ENCODE measurements around the gene ALKBH4.
"Not testable (repeated sequence)": the region's sequence is repeated elsewhere in the genome, so short reads cannot be mapped to it uniquely, and the experiment has no call there.

The ALKBH4 gene

GRCh38 chr7:102481962-102482361 lies 17.3 kb upstream of the ALKBH4 start:
- H3K4me3 ChIP-seq (ENCODE audit: control insufficient read depth, low read depth, low read length); DNase-seq (ENCODE audit: low read depth): not testable (repeated sequence)

GRCh38 chr7:102479982-102480637 lies 15.4 kb upstream of the ALKBH4 start:
- not testable (repeated sequence) for H3K4me3 ChIP-seq (ENCODE audit: control insufficient read depth, low read depth, low read length); DNase-seq (ENCODE audit: low read depth)
- peak; percentile 39 for TF ChIP-seq CTCF (IDR thresholded peaks at IDR 0.05; ENCODE audit: control insufficient read depth, insufficient read depth, low read depth, low read length, missing control alignments)

GRCh38 chr7:102479209-102479584 lies 14.5 kb upstream of the ALKBH4 start:
- DNase-seq (ENCODE audit: low read depth); H3K4me3 ChIP-seq (ENCODE audit: control insufficient read depth, low read depth, low read length): not testable (repeated sequence)

GRCh38 chr7:102478314-102479208 lies 13.9 kb upstream of the ALKBH4 start, which contains the start of gene POLR2J:
TSS of gene POLR2J (minus strand) at chr7:102478922. CDS start at chr7:102478860, 62 bp downstream.
- peak within 1 kb of the TSS; percentile 32 for H3K4me3 ChIP-seq (ENCODE audit: control insufficient read depth, low read depth, low read length)
- DNase-seq (ENCODE audit: low read depth) = not testable (repeated sequence)

GRCh38 chr7:102474736-102475435 lies 10.2 kb upstream of the ALKBH4 start:
- not testable (repeated sequence) for H3K4me3 ChIP-seq (ENCODE audit: control insufficient read depth, low read depth, low read length); DNase-seq (ENCODE audit: low read depth)

GRCh38 chr7:102474116-102474515 lies 9.5 kb upstream of the ALKBH4 start:
- not testable (repeated sequence) for H3K4me3 ChIP-seq (ENCODE audit: control insufficient read depth, low read depth, low read length); DNase-seq (ENCODE audit: low read depth)

- no peak overlapping the region for H3K4me3 ChIP-seq (ENCODE audit: control insufficient read depth, low read depth, low read length)
- TF ChIP-seq CTCF (IDR thresholded peaks at IDR 0.05; ENCODE audit: control insufficient read depth, insufficient read depth, low read depth, low read length, missing control alignments) = no peak
- no peak for DNase-seq (ENCODE audit: low read depth)
These were observed 8.8 kb upstream of the ALKBH4 start for GRCh38 chr7:102473271-102473991.

- no peak overlapping the region for H3K4me3 ChIP-seq (ENCODE audit: control insufficient read depth, low read depth, low read length)
- DNase-seq (ENCODE audit: low read depth) = no peak
- TF ChIP-seq CTCF (IDR thresholded peaks at IDR 0.05; ENCODE audit: control insufficient read depth, insufficient read depth, low read depth, low read length, missing control alignments) = no peak
These were observed 7.7 kb upstream of the ALKBH4 start for GRCh38 chr7:102472126-102473041.
